Hepatic stellate cell (primary cell): ENCODE results near the gene PBX3.
"Not testable (repeated sequence)": the region's sequence is repeated elsewhere in the genome, so short reads cannot be mapped to it uniquely, and the experiment has no call there.

ENCODE experiments used
- DNase-seq: peaks from one replicate; pipeline ENCODE4 v3.0.0; 2011; ENCODE audit warnings: low spot score

PBX3 gene

GRCh38 chr9:125822902-125823301 lies 75.7 kb downstream of the PBX3 start:
- no peak for DNase-seq

GRCh38 chr9:125823874-125824406 lies 76.8 kb downstream of the PBX3 start:
- DNase-seq: not testable (repeated sequence)

DNA sequence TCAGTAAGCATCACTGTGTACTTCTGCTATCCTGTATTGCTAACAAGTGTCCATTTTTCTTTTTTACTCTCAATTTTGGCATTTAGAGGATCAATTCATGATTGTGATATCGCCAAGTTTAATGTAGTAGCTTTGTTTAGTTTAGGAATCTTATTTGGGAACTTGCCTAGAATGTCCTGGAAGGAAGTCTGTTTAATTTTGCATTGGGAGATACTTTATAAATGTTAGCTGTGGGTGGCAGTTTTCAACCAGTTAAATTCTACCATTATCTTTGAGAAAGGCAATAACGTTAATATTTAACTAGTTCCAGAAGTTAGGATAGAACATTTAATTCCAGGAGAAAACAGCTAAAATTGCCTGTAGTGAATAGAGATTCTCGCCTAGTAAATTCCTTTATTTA lies 78.6 kb downstream of the PBX3 start:
- no peak for DNase-seq

GRCh38 chr9:125826850-125827249 lies 79.7 kb downstream of the PBX3 start:
- DNase-seq: no peak

DNA sequence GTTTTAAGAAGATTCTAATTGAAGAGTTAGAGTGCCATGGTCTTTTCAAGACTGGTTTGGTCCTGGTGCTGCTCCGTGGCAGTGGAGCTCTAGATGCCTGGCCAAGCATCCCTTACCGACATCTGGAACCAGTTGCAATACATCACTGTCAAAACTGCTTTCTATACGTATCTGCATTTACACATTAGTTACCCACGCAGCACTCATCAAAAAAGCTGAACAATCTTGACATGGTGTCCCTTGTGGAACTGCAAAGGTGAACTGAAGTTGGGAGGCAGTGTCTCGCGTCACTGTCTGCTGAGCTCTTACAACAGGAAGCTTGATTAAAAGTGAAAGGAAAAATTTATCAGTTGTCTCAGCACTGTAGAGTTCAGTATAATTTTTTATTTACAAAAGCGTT lies 82.6 kb downstream of the PBX3 start:
- DNase-seq: peak; percentile 8

GRCh38 chr9:125831054-125831453 lies 83.9 kb downstream of the PBX3 start:
- no peak for DNase-seq

- DNase-seq: no peak
These were observed 84.4 kb downstream of the PBX3 start for GRCh38 chr9:125831616-125832015.

GRCh38 chr9:125835655-125836054 lies 88.5 kb downstream of the PBX3 start:
- DNase-seq: no peak

DNA sequence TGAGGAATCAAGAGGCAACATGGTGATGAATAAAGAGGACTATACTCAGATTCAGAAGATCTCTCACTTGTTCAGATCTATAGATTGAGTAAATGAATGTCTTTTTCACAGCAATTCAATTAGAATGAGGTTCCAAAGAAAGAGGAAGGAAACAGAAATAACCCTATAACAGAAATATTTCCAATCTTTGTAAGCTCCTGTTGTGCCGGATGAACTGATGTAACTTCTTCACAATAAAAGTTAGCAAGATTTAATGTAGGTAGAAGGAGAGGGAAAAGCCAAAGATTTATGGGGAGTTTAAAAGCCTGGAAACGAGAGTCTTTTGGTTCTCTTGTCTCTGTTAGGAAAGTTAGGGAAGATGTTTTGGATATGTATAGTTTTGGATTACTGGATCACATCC lies 92.1 kb downstream of the PBX3 start:
- DNase-seq: no peak

DNA sequence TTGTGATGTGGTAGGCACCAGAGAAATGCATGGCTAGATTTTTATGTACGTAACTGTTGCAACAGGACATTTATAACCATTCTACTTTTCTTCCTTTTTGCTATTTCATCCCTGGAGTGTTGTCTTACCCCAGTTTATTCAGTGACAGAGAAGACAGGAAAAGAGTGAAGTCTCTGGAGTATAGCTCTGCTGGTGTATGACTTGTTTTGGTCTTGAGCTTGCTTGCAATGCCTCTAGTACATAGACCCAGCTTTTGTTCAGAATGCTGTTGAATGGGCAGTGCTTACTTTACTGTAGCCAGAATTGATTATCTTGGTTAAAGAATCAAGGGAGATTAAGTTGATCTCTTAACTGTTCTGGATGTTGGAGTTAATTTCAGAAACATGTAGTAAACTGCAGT lies 94.3 kb downstream of the PBX3 start:
- no peak for DNase-seq

DNA sequence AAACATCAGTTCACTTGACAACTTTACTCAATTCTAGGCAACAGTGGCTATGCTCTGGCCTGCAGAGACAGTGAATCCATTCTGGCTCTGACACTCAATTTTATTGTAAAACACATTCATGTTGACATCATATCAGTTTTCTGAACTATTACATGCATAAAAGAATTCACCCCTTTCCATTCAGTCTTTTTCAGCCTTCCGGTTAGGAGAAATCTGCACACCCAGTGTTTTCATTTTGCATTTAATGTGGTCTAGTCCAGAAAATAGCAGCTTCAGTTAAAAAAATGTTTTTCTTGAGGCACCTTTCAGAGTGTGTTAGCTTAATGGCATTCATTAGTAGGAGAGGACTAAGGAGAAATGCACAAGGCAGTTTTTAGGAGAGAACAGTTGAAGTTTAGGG lies 95.1 kb downstream of the PBX3 start:
- DNase-seq: no peak

DNA sequence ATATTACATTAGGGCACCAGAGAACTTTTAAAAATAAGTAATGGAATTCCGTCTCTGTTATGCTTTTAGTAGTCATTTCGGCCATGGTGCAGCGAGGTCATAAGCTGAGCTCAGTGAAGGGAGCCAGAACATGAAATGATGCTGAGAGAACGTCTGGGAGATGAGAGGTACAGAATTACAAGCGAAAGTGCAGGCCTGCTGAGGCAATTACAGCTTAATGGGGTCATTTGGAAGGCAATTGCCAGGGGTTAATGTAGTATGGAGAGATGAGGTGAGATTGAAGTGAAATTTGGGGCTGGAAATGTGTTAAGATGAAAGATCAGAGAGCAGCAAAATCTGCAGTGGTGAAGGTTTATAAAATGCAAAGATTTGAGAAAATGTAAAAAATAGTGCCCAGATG lies 96.5 kb downstream of the PBX3 start:
- peak; percentile 4 for DNase-seq

DNA sequence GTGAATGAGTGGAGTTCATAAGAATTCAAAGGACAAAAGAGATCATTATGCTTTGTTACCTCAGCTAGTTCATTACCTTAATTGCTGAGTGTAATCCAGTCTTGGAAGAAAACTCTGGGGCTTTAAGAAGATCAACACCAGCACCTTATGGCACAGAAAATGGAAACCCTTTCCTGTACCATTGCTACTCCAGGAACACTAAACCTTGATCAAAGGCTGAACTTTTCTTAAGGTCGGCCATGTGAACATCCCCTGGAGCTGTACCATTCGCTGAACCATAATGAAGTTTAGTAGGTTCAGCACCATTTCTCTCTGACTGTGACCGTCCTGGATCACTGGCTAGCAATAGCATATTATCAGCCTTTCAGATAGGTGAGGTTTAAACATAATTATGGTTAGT lies 97.4 kb downstream of the PBX3 start:
- no peak for DNase-seq

DNA sequence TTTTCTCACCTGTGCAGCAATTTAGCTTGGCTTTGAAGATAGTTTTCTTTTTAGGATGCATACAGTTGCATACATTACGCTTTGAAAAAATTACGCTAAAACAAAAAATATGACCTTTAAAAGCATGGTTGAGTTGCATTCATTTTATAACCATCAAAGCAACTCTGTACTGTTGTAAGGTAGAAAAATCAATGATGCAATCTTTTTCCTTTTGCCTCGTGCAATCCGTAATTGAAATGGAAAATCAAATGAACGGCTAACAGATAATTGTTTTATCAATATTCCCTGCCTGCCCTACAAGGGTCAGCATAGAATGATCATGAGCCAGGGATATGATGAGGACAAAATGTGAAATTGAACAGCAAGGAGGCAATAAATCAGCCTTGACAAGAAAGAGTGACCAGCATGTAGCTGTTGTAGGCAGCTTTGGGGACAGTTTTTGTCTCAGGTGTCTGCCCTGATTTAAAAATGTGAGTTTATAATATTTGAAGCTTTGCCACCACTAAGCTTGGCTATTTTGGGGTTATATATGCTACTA lies 98.2 kb downstream of the PBX3 start:
- no peak for DNase-seq

- DNase-seq: no peak
These were observed 100.6 kb downstream of the PBX3 start for GRCh38 chr9:125847735-125848134.

- no peak for DNase-seq
These were observed 103.0 kb downstream of the PBX3 start for GRCh38 chr9:125850106-125850632.

DNA sequence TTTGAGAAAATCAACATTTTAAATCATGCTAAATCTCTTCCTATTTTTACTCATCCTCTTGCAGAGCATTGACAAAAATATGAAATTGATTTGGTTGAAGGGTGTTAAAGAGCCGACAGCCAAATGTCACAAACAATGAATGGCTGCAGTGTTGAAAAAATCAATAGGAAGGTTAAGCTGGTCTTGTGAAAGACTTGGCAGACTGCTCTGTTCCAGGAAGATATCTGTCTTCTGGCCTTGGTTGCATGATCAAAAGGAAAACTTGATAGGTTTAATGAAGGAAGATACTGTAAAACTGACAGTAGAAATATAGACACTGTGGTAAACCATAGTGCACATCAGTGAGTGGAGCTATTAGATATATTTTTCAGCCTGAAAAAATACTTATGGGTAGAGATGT lies 103.6 kb downstream of the PBX3 start:
- no peak for DNase-seq

GRCh38 chr9:125851979-125852378 lies 104.8 kb downstream of the PBX3 start:
- no peak for DNase-seq

GRCh38 chr9:125852386-125852785 lies 105.2 kb downstream of the PBX3 start:
- no peak for DNase-seq

- DNase-seq: peak; percentile 7
These were observed 107.5 kb downstream of the PBX3 start for GRCh38 chr9:125854553-125855275.

DNA sequence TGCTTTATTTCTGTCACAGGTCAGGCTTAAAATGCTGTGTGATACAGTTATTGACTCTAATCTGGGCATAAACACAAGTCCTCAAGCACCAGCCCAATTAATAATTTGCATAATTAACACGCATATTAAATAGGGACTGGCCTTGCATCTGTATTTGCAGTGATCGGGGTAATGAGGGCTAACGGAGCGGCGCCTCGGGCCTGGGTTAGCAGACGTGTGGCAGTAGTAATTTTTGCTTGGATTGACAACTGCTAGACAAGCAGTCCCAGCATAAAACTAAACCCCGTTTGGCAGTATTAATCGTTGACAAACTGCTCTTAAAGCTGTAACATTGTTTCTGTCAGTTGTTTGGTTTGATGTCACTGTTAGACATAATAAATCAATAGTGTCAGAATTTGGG lies 109.2 kb downstream of the PBX3 start:
- DNase-seq: no peak

DNA sequence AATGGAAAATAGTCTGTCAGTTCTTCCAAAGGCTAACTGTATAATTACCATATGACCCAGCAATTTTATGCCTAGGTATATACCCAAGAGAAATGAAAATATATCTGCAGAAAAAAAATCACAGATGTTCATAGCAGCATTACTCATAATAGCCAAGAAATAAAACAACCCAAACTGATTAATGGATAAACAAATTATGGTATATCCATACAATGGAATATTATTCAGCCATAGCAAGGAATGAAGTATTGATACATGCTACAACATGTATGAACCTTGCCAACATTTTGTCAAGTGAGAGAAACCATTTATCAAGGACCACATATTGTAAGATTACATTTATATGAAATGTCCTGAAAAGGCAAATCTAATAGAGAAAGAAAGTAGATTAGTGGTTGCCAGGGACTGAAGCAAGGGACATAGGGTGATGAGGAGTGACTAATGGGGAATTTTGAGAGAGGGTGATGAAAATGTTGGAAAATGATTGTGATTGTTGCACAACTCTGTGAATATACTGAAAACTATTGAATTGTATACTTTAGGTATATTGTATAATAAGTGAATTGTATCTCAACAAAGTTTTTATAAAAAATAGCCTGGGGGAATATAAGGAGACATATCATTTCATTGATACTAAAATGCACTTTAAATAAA lies 114.4 kb downstream of the PBX3 start:
- no peak for DNase-seq

DNA sequence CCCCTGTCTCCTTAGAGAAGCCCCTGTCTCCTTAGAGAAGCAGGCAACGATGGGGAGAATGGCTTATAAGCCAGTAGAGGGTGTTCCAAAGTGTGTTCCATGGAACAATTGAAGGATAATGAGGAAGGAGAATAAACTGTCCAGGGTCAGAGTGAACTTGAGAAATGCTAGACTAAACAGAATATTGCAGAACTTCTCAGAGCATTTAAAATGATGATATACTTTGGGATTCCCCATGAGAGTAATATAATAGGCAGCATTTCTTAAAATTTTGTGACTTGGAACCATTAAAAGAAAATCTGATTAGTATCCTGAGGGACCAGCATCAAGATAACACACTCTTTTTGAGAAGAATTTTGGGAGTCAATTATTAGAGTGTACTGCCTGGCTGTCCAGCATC lies 116.8 kb downstream of the PBX3 start:
- DNase-seq: no peak
